Uterus (tissue), 4 donors: ENCODE measurements around the gene ACP2. TPM values are rescaled to one million over a fixed set of nuclear protein-coding genes. Genes with fewer than 3 reads are reported as not detected.
A peak's percentile ranks its signal among the peaks of the same experiment; 100 is the strongest.

Experiments used
- DNase-seq, 2 donors: peaks; one replicate each; pipeline ENCODE4 v3.0.0-alpha.2; 2019 to 2020
- H3K27ac ChIP-seq, 2 donors: fragments of 200-600 bp; sonication (generic); 1 replicate in 1 of 2; 2 replicates in 1 of 2; pipeline ENCODE4 v1.5.1; 2016 to 2018
- H3K27me3 ChIP-seq, 2 donors: fragments of 200-600 bp; sonication (generic); one replicate each; pipeline ENCODE4 v1.5.1; 2018 to 2019; ENCODE audit warnings: control low read depth in 1 of 2
- H3K36me3 ChIP-seq, 2 donors: fragments of 200-600 bp; sonication (generic); one replicate each; pipeline ENCODE4 v1.5.1; 2019; ENCODE audit warnings: control low read depth in 1 of 2
- H3K4me1 ChIP-seq, 2 donors: fragments of 200-600 bp; sonication (generic); one replicate each; pipeline ENCODE4 v1.5.1; 2018 to 2019; ENCODE audit warnings: control low read depth in 1 of 2
- H3K4me3 ChIP-seq, 2 donors: fragments of 200-600 bp; sonication (generic); 1 replicate in 1 of 2; 2 replicates in 1 of 2; pipeline ENCODE4 v1.5.1; 2018 to 2019; ENCODE audit warnings: mild to moderate bottlenecking in 1 of 2
- H3K9me3 ChIP-seq, 2 donors: fragments of 200-600 bp; sonication (generic); one replicate each; pipeline ENCODE4 v1.5.1; 2019; ENCODE audit warnings: control low read depth in 1 of 2
- CTCF ChIP-seq, 4 experiments: fragments of 200-600 bp in 2 of 4; fragments of 450-650 bp in 2 of 4; sonication (generic) in 2 of 4; IDR thresholded peaks; one replicate each; pipeline ENCODE4 v1.5.1; 2016 to 2019; ENCODE audit warnings: antibody characterized with exemption in 4 of 4, mild to moderate bottlenecking in 2 of 4, moderate library complexity in 1 of 4
- POLR2A ChIP-seq, 2 donors: fragments of 450-650 bp; IDR thresholded peaks; one replicate each; pipeline ENCODE4 v1.6.1; 2016; ENCODE audit warnings: antibody characterized with exemption in 2 of 2, mild to moderate bottlenecking in 1 of 2, moderate library complexity in 1 of 2
- intact Hi-C: fragments of 100-400 bp; cut with DNase I; formaldehyde crosslinking; loops from one replicate; pipeline ENCODE4 v1.15.1; 2023; ENCODE audit warnings: low total_unique reads
- total RNA-seq, 4 donors: library from RNA; depleted of rRNA in 3 of 4; stranded (reverse); fragments of >200 nt in 3 of 4; gene quantifications; one replicate each; pipeline versions ENCODE4 v1.1.0 to v1.2.4, GENCODE V29; 2014 to 2023
- donor health status: DM: yes; HTN: yes; CAD: no.

Gene ACP2
- total RNA-seq, 4 donors from 2014 or later, result 25.6 to 36.6 (median 27.1) TPM

DNA sequence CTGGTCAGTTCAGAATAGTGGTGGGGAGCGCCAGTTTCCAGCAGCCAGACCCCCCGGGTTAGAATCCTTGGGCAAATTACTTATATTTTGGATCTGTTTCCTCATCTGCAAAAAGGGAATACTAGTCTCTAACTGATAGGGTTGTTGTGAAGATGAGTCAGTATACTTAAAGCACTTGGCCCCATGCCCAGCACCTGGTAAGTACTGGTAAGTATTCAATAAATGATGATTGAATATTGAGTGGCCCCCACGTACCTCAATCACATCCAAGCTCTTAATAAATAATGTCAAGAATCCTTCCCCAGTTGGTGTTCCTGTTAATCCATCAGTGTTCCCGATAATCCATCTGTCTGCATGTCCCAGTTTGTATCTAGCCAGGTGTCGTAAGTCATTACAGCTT lies 12.1 kb downstream of the ACP2 start:
- Histone ChIP-seq H3K27me3 (no peaks in the 10 kb centered on the region), H3K36me3 (no peaks in the 10 kb centered on the region), H3K4me1 (no peaks in the 10 kb centered on the region), H3K9me3 (no peaks in the 10 kb centered on the region), H3K4me3 (no peak overlapping the region), H3K27ac (no peak overlapping the region)
- intact Hi-C loops, result no loop called here
- TF ChIP-seq CTCF (IDR thresholded peaks at IDR 0.05), result no peak
- TF ChIP-seq POLR2A (IDR thresholded peaks at IDR 0.05), result no peak
- DNase-seq, result no peak

DNA sequence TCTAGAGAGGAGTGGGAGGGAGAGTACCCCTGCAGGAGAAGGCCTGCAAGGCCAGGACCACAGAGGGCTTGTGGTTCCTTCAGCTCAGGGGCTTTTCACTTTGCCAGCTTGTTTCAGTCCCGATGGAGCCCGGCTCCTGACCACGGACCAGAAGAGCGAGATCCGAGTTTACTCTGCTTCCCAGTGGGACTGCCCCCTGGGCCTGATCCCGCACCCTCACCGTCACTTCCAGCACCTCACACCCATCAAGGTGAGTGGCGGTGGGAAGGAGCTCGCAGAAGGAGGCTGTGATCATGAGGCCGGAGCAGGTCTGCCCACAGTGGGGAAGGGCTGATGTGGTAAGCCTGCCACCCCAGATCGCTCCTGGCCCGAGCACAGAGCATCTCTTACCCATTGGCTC lies 13.5 kb downstream of the ACP2 start:
- Histone ChIP-seq H3K36me3 (no peaks in the 10 kb centered on the region), H3K27ac (no peak overlapping the region), H3K4me1 (no peaks in the 10 kb centered on the region), H3K4me3 (no peak overlapping the region), H3K9me3 (no peaks in the 10 kb centered on the region), H3K27me3 (no peaks in the 10 kb centered on the region)
- intact Hi-C loops, result no loop called here
- TF ChIP-seq CTCF (IDR thresholded peaks at IDR 0.05), result no peak
- DNase-seq, result no peak

DNA sequence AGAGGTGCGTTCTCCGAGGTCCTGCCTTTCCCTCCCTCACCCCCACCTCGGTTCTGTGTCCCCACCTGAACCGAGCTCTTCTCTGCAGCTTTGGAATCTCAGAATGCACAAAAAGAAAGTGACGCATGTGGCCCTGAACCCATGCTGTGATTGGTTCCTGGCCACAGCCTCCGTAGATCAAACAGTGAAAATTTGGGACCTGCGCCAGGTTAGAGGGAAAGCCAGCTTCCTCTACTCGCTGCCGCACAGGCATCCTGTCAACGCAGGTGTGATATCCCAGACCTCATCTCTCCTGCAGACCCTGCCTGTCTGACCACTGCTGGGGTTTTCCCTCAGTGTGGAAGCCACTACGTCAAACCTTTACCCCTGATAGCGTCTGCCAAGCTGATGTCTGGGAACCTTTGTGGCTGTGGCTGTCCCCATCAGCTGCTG lies 13.9 kb downstream of the ACP2 start:
- H3K36me3 ChIP-seq, result no peaks in the 10 kb centered on the region
- no peak overlapping the region for H3K27ac ChIP-seq
- no peaks in the 10 kb centered on the region for H3K27me3 ChIP-seq
- intact Hi-C loops, result no loop called here
- no peak for DNase-seq
- no peak overlapping the region for H3K4me3 ChIP-seq
- TF ChIP-seq POLR2A (IDR thresholded peaks at IDR 0.05), result no peak
- TF ChIP-seq CTCF (IDR thresholded peaks at IDR 0.05), result no peak
- H3K4me1 ChIP-seq, result no peaks in the 10 kb centered on the region
- no peaks in the 10 kb centered on the region for H3K9me3 ChIP-seq

DNA sequence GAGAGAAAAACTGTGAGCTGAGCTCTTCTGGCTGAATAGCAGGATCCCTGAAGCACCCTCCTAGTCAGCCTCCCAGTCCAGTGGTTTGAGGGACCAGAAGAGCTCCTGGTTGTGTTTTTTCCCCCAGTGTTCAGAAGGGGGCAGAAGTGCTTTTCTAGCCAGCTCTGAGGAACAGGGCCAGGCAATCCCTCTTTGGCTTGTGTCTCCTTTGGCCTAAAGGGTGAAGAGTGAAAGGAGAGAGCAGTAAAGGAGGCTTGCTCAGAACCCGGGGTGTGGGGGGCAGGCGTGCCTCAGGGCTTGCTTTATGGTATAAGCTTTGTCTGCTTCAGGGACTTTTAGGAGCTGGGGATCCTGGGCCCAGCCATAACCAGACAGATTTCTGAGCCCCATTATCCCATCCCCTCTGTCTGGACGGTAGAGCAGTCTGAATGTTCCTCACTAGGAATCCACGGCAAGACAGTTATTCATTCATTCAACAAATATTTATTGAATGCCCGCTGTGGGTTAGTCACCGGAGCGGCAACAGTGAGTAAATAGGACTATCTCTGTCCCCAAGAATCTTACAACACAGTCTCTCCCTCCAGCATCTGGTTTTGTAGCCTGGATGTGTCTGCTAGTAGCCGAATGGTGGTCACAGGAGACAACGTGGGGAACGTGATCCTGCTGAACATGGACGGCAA lies 14.5 kb downstream of the ACP2 start:
- no peaks in the 10 kb centered on the region for H3K36me3 ChIP-seq
- no peak overlapping the region for H3K4me3 ChIP-seq
- intact Hi-C loops, result no loop called here
- no peaks in the 10 kb centered on the region for H3K27me3 ChIP-seq
- peak in 1 of 2 donors; percentile 33 for DNase-seq
- TF ChIP-seq CTCF (IDR thresholded peaks at IDR 0.05), result peak in 2 of 4 experiments; percentile 25 to 27
- TF ChIP-seq POLR2A (IDR thresholded peaks at IDR 0.05), result no peak
- no peaks in the 10 kb centered on the region for H3K4me1 ChIP-seq
- H3K27ac ChIP-seq, result no peak overlapping the region
- no peaks in the 10 kb centered on the region for H3K9me3 ChIP-seq

GRCh38 chr11:47233051-47233450 lies 15.6 kb downstream of the ACP2 start:
- DNase-seq, result no peak
- Histone ChIP-seq H3K4me1 (no peaks in the 10 kb centered on the region), H3K27ac (no peak overlapping the region), H3K36me3 (no peaks in the 10 kb centered on the region), H3K27me3 (no peaks in the 10 kb centered on the region), H3K9me3 (no peaks in the 10 kb centered on the region), H3K4me3 (no peak overlapping the region)
- intact Hi-C loops, result no loop called here
- no peak for TF ChIP-seq POLR2A (IDR thresholded peaks at IDR 0.05)
- TF ChIP-seq CTCF (IDR thresholded peaks at IDR 0.05), result no peak
